ENCODE data around the gene CCNL2. TPM values are rescaled to one million over a fixed set of nuclear protein-coding genes. Genes with fewer than 3 reads are reported as not detected.
"Not testable (repeated sequence)": the region's sequence is repeated elsewhere in the genome, so short reads cannot be mapped to it uniquely, and the experiment has no call there.

Gene CCNL2
- total RNA-seq (2021): 160 and 173 TPM in 2 replicates
- long read RNA-seq, transcript CCNL2-201 (11 exons, 2,305 nt): major isoform, 123 of 317 reads
- long read RNA-seq, transcript CCNL2-202 (6 exons, 1,186 nt): minor isoform, 7 of 317 reads
- long read RNA-seq, transcript CCNL2-204 (6 exons, 3,082 nt): minor isoform, 13 of 317 reads
- long read RNA-seq, partial matches to known transcripts: 97 of 317 reads
- long read RNA-seq, other reads (novel, unspliced or antisense): 73 of 317 reads

DNA sequence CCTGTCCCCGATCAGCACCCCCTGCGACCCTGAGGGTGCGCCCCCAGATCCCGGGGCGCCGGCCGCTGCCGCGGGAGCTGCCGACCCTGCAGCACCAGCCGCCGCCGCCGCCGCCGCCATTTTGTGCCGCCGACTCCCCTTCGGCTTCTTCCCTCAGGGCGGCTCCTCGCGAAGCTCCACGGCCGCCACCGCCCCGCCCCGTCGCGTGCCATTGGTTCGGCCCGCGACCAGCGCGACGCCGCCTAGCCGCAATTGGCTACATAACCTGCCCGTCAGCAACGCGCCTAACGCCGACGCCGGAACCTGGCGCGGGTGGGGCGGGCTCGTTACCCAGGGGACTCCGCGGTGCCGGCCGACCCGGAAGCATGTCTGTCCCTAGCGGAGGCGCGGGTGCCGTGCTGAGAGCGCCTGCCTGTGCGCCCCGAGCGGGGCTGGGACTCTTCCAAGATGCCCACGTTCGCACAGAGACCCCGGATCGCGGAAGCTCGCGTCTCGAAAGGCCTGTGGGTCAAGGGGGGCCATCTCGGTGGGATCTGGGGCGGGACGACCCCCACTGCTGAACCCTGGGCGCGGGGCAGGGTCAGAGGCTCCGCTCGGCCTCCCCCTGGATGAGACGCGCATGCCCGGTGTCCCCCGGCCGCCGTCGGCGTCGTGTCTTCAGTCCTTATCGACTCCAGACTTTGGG is at the start of gene CCNL2:
Gene CCNL2 (minus strand): TSS at position 149 of the 685 bp plus-strand sequence. CDS start 29 bp downstream, at position 120.
- Histone ChIP-seq H2BK12ac (ENCODE audit: insufficient read length, low read depth, low read length) (no peak within 1 kb of the TSS), H2BK5ac (ENCODE audit: insufficient read length, low read length) (no peak within 1 kb of the TSS), H3K4me1 (ENCODE audit: insufficient read depth, low read length) (no peaks in the 10 kb centered on the region), H4K8ac (replicated peaks; ENCODE audit: insufficient read length, low read depth, low read length) (no peak within 1 kb of the TSS), H3T11ph (ENCODE audit: low read length) (no peak within 1 kb of the TSS), H3K4ac (ENCODE audit: low read depth, low read length) (no peak within 1 kb of the TSS), H2AK5ac (ENCODE audit: insufficient read length, low read length) (no peak within 1 kb of the TSS), H4K20me1 (ENCODE audit: control insufficient read depth, insufficient read depth, insufficient read length) (peaks cover 2% of the 10 kb centered on the region), H3K9ac (ENCODE audit: extremely low read depth, insufficient read length, low read length) (peak within 1 kb of the TSS; percentile 97), H3K18ac (ENCODE audit: insufficient read length, low read depth, low read length) (peak within 1 kb of the TSS; percentile 59), H3K27me3 (ENCODE audit: insufficient read depth, low read length) (no peaks in the 10 kb centered on the region), H3K9me3 (ENCODE audit: control insufficient read depth, low read depth, low read length) (no peaks in the 10 kb centered on the region), H3K14ac (ENCODE audit: insufficient read depth, low read length) (peak within 1 kb of the TSS; percentile 95), H3K27ac (ENCODE audit: insufficient read length, low read depth, low read length) (no peak within 1 kb of the TSS), H4K91ac (ENCODE audit: insufficient read length, low read depth, low read length) (no peak within 1 kb of the TSS), H2BK15ac (ENCODE audit: low read depth, low read length) (no peak within 1 kb of the TSS), H2AFZ (ENCODE audit: low read length) (no peak within 1 kb of the TSS), H2BK120ac (ENCODE audit: low read depth, low read length, poor library complexity, severe bottlenecking) (no peak within 1 kb of the TSS), H2BK20ac (ENCODE audit: low read depth, low read length, poor library complexity, severe bottlenecking) (no peak within 1 kb of the TSS), H3K79me1 (ENCODE audit: insufficient read depth, low read depth, low read length, poor library complexity, severe bottlenecking) (peaks cover 12% of the 10 kb centered on the region), H3K79me2 (ENCODE audit: insufficient read depth, low read length) (peaks cover 8% of the 10 kb centered on the region; the same call in 1 of the 2 replicates), H3K23ac (ENCODE audit: insufficient read length, low read depth, low read length) (no peak within 1 kb of the TSS), H3K56ac (ENCODE audit: insufficient read length, low read depth, low read length) (no peak within 1 kb of the TSS), H3K23me2 (ENCODE audit: insufficient read length, low read depth, low read length, poor library complexity, severe bottlenecking) (peaks cover 11% of the 10 kb centered on the region), H3K4me2 (ENCODE audit: insufficient read depth, insufficient read length, low read length) (peak within 1 kb of the TSS; percentile 92), H4K5ac (ENCODE audit: insufficient read length, low read depth, low read length) (no peak within 1 kb of the TSS)
- H3K27ac Mint-ChIP-seq: peak within 1 kb of the TSS; percentile 84 to 96 (median 93); a peak in 6 of 7 replicates
- TF ChIP-seq, protein P1, sequence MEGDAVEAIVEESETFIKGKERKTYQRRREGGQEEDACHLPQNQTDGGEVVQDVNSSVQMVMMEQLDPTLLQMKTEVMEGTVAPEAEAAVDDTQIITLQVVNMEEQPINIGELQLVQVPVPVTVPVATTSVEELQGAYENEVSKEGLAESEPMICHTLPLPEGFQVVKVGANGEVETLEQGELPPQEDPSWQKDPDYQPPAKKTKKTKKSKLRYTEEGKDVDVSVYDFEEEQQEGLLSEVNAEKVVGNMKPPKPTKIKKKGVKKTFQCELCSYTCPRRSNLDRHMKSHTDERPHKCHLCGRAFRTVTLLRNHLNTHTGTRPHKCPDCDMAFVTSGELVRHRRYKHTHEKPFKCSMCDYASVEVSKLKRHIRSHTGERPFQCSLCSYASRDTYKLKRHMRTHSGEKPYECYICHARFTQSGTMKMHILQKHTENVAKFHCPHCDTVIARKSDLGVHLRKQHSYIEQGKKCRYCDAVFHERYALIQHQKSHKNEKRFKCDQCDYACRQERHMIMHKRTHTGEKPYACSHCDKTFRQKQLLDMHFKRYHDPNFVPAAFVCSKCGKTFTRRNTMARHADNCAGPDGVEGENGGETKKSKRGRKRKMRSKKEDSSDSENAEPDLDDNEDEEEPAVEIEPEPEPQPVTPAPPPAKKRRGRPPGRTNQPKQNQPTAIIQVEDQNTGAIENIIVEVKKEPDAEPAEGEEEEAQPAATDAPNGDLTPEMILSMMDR (conservative IDR thresholded peaks at IDR 0.05): peak; percentile 64
- H3K4me1 Mint-ChIP-seq: peaks cover 24 to 32% of the 10 kb centered on the region in 2 experiments
- peaks cover 1% of the 10 kb centered on the region; the same call in 1 of the 2 replicates for H3K27me3 Mint-ChIP-seq (ENCODE audit: low read depth)
- DNase-seq: peak; percentile 98
- peaks cover 0 to 2% of the 10 kb centered on the region in 2 experiments; a peak in 2 of 5 replicates for H3K9me3 Mint-ChIP-seq
- H3K4me3 Mint-ChIP-seq: peak within 1 kb of the TSS; percentile 90
- H3K36me3 Mint-ChIP-seq (ENCODE audit: insufficient read depth in 1 of 3, low read depth in 3 of 3): peaks cover 49 to 88% (median 70%) of the 10 kb centered on the region in 3 experiments
- no CpG with 5 or more reads among the region's 86 CpGs for WGBS (ENCODE audit: extremely low coverage, insufficient read length, low lambda C conversion rate)

DNA sequence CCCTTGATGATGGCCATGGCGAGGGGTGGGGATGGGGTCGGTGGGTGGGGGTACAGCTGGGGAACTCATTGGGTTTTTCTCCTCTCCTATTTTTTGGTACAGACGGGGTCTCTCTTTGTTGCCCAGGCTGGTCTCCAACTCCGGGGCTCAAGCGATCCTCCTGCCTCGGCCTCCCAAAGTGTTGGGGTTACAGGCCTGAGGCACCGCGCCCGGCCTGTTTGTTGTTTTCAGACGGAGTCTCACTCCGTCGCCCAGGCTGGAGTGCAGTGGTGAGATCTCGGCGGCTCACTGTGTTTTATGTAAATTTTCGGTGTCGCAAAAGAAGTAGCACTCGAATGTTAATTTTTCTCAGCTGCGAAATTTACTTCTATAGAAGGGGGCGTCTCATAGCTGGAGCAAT is 47.5 kb upstream of the CCNL2 start:
- H3K4me1 Mint-ChIP-seq; H3K23ac ChIP-seq (ENCODE audit: insufficient read length, low read depth, low read length); H2BK5ac ChIP-seq (ENCODE audit: insufficient read length, low read length); H4K20me1 ChIP-seq (ENCODE audit: control insufficient read depth, insufficient read depth, insufficient read length); H3K4me1 ChIP-seq (ENCODE audit: insufficient read depth, low read length); DNase-seq; H2BK15ac ChIP-seq (ENCODE audit: low read depth, low read length); H3K79me1 ChIP-seq (ENCODE audit: insufficient read depth, low read depth, low read length, poor library complexity, severe bottlenecking); H3K23me2 ChIP-seq (ENCODE audit: insufficient read length, low read depth, low read length, poor library complexity, severe bottlenecking); H2BK12ac ChIP-seq (ENCODE audit: insufficient read length, low read depth, low read length); H3T11ph ChIP-seq (ENCODE audit: low read length); H4K5ac ChIP-seq (ENCODE audit: insufficient read length, low read depth, low read length); H3K4me3 Mint-ChIP-seq; H3K27me3 Mint-ChIP-seq (ENCODE audit: low read depth); H4K8ac ChIP-seq (replicated peaks; ENCODE audit: insufficient read length, low read depth, low read length); H3K79me2 ChIP-seq (ENCODE audit: insufficient read depth, low read length); H3K56ac ChIP-seq (ENCODE audit: insufficient read length, low read depth, low read length); H3K36me3 Mint-ChIP-seq (ENCODE audit: insufficient read depth in 1 of 3, low read depth in 3 of 3); H3K9me3 ChIP-seq (ENCODE audit: control insufficient read depth, low read depth, low read length); H3K9ac ChIP-seq (ENCODE audit: extremely low read depth, insufficient read length, low read length); H2AK5ac ChIP-seq (ENCODE audit: insufficient read length, low read length); H3K27ac ChIP-seq (ENCODE audit: insufficient read length, low read depth, low read length); H3K18ac ChIP-seq (ENCODE audit: insufficient read length, low read depth, low read length); H3K27me3 ChIP-seq (ENCODE audit: insufficient read depth, low read length); H3K4me2 ChIP-seq (ENCODE audit: insufficient read depth, insufficient read length, low read length); H2AFZ ChIP-seq (ENCODE audit: low read length); H2BK120ac ChIP-seq (ENCODE audit: low read depth, low read length, poor library complexity, severe bottlenecking); H3K4ac ChIP-seq (ENCODE audit: low read depth, low read length); H4K91ac ChIP-seq (ENCODE audit: insufficient read length, low read depth, low read length); H3K14ac ChIP-seq (ENCODE audit: insufficient read depth, low read length); H2BK20ac ChIP-seq (ENCODE audit: low read depth, low read length, poor library complexity, severe bottlenecking); H3K9me3 Mint-ChIP-seq: not testable (repeated sequence)
- no CpG with 5 or more reads among the region's 19 CpGs for WGBS (ENCODE audit: extremely low coverage, insufficient read length, low lambda C conversion rate)
- H3K27ac Mint-ChIP-seq: peak overlapping the region in 1 of 3 experiments; percentile 48; a peak in 1 of 7 replicates
